CD4-positive, alpha-beta T cell treated with Interleukin-6 at 100 ng/mL for 8 hours (primary cell): ENCODE results near the gene SLC38A3.
A peak's percentile ranks its signal among the peaks of the same experiment; 100 is the strongest.
"Not testable (repeated sequence)": the region's sequence is repeated elsewhere in the genome, so short reads cannot be mapped to it uniquely, and the experiment has no call there.

Experiments used
- DNase-seq: peaks from one replicate; pipeline ENCODE4 v3.0.0-alpha.2; 2020; ENCODE audit warnings: mixed read lengths, low spot score

Gene SLC38A3

GRCh38 chr3:50255251-50255615 lies 50.2 kb downstream of the SLC38A3 start:
- DNase-seq, result no peak

GRCh38 chr3:50256978-50257890 lies 52.2 kb downstream of the SLC38A3 start:
- DNase-seq, result no peak

GRCh38 chr3:50258029-50258680 lies 53.1 kb downstream of the SLC38A3 start:
- DNase-seq, result no peak

GRCh38 chr3:50258979-50259378 lies 53.9 kb downstream of the SLC38A3 start:
- DNase-seq, result no peak

GRCh38 chr3:50259432-50260026 lies 54.5 kb downstream of the SLC38A3 start:
- no peak for DNase-seq

GRCh38 chr3:50260027-50260941 lies 55.2 kb downstream of the SLC38A3 start:
- peak; percentile 78 for DNase-seq

- no peak for DNase-seq
These were observed 55.9 kb downstream of the SLC38A3 start for GRCh38 chr3:50260942-50261441.

- no peak for DNase-seq
These were observed 56.4 kb downstream of the SLC38A3 start for GRCh38 chr3:50261505-50261904.

- not testable (repeated sequence) for DNase-seq
These were observed 57.1 kb downstream of the SLC38A3 start for GRCh38 chr3:50262200-50262599.

GRCh38 chr3:50262778-50263177 lies 57.7 kb downstream of the SLC38A3 start:
- no peak for DNase-seq

GRCh38 chr3:50263478-50264382 lies 58.7 kb downstream of the SLC38A3 start:
- DNase-seq, result no peak

- DNase-seq, result no peak
These were observed 59.4 kb downstream of the SLC38A3 start for GRCh38 chr3:50264383-50264963.

- DNase-seq, result no peak
These were observed 60.0 kb downstream of the SLC38A3 start for GRCh38 chr3:50264964-50265485.

GRCh38 chr3:50265571-50265970 lies 60.5 kb downstream of the SLC38A3 start:
- DNase-seq, result no peak

- no peak for DNase-seq
These were observed 60.9 kb downstream of the SLC38A3 start for GRCh38 chr3:50266017-50266416.

- no peak for DNase-seq
These were observed 61.8 kb downstream of the SLC38A3 start for GRCh38 chr3:50266836-50267235.

- DNase-seq, result no peak
These were observed 62.3 kb downstream of the SLC38A3 start for GRCh38 chr3:50267280-50267913.

- DNase-seq, result no peak
These were observed 63.2 kb downstream of the SLC38A3 start for GRCh38 chr3:50268276-50268675.

- DNase-seq, result no peak
These were observed 63.8 kb downstream of the SLC38A3 start, which contains the start of gene SEMA3B for GRCh38 chr3:50268703-50269451. Gene SEMA3B, plus strand, starts transcription at chr3:50269147. Its CDS starts 94 bp downstream, at chr3:50269241.
